Activated CD4-positive, alpha-beta T cell treated with anti-CD3 and anti-CD28 coated beads for 36 hours (primary cell): Measurements from ENCODE around the gene S100P. TPM values are rescaled to one million over a fixed set of nuclear protein-coding genes. Genes with fewer than 3 reads are reported as not detected.
A peak's percentile ranks its signal among the peaks of the same experiment; 100 is the strongest.
"Not testable (repeated sequence)": the region's sequence is repeated elsewhere in the genome, so short reads cannot be mapped to it uniquely, and the experiment has no call there.

Experiments used
- ATAC-seq: fragments of 200-7000 bp; cut with Tn5 transposase; one replicate; pipeline ENCODE4 v1.10.0; 2021; ENCODE audit warnings: mild to moderate bottlenecking, moderate library complexity
- CTCF ChIA-PET: fragments of 350-600 bp; sonication (Branson Sonifier 250); formaldehyde crosslinking; loops from one replicate; lab custom pipeline; 2021; ENCODE audit warnings: antibody characterized with exemption; lab: Charles Lee
- POLR2A ChIA-PET: fragments of 350-600 bp; sonication (Branson Sonifier 250); formaldehyde crosslinking; loops from one replicate; lab custom pipeline; 2021; ENCODE audit warnings: antibody characterized with exemption, inconsistent platforms; lab: Charles Lee
- DNase-seq: peaks from one replicate; pipeline ENCODE4 v3.0.0-alpha.2; 2020
- H3K27ac Mint-ChIP-seq: one replicate; pipeline ENCODE4 v1.8.0; 2021; ENCODE audit warnings: mixed read lengths
- H3K27me3 Mint-ChIP-seq: one replicate; pipeline ENCODE4 v1.8.0; 2021; ENCODE audit warnings: mixed read lengths
- H3K36me3 Mint-ChIP-seq: one replicate; pipeline ENCODE4 v1.8.0; 2021; ENCODE audit warnings: low read depth, mixed read lengths
- H3K4me1 Mint-ChIP-seq: one replicate; pipeline ENCODE4 v1.8.0; 2021; ENCODE audit warnings: mixed read lengths
- H3K4me3 Mint-ChIP-seq: one replicate; pipeline ENCODE4 v1.8.0; 2021; ENCODE audit warnings: mild to moderate bottlenecking, moderate library complexity, mixed read lengths
- H3K9me3 Mint-ChIP-seq: one replicate; pipeline ENCODE4 v1.8.0; 2021; ENCODE audit warnings: low read depth, mixed read lengths
- intact Hi-C, 2 experiments: fragments of 100-400 bp; cut with DNase I in 1 of 2; cut with micrococcal nuclease in 1 of 2; formaldehyde crosslinking; loops; one replicate each; pipeline versions ENCODE4 v1.14.2 to v1.15.1; 2022 to 2024; cut with DNase I, micrococcal nuclease
- total RNA-seq, 2 experiments: library from RNA; stranded (reverse); gene quantifications; one replicate each; pipeline ENCODE4 v1.2.3, GENCODE V29; 2021

S100P gene
- total RNA-seq, 2 experiments from 2014 or later: 1.9 to 2.1 TPM

GRCh38 chr4:6673191-6673659, 20.5 kb upstream of the S100P start:
- H3K4me3 Mint-ChIP-seq: peak overlapping the region; percentile 93
- not testable (repeated sequence) for H3K27me3 Mint-ChIP-seq, H3K9me3 Mint-ChIP-seq
- POLR2A ChIA-PET: interaction anchor here (0.6 to 3.9 kb wide), 14 partner anchors 10 to 395 kb away, joined by 3 to 42 read pairs (median 8); partner anchors contain the start of genes GRPEL1, MAN2B2, MRFAP1 and MRFAP1L1
- intact Hi-C loops: loop anchor here (1.0 kb wide), 1 partner anchor 33 kb away; the partner anchor contains the start of gene MRFAP1 (in 2 of the 2)
- H3K4me1 Mint-ChIP-seq: peaks cover 38% of the 10 kb centered on the region
- peak; percentile 72 for DNase-seq
- CTCF ChIA-PET: interaction anchor here (1.0 to 3.6 kb wide), 8 partner anchors 10 to 397 kb away, joined by 4 to 44 read pairs (median 6); partner anchors contain the start of genes MRFAP1 and MRFAP1L1
- ATAC-seq: peak; percentile 37
- peaks cover 34% of the 10 kb centered on the region for H3K36me3 Mint-ChIP-seq
- peak overlapping the region; percentile 99 for H3K27ac Mint-ChIP-seq

DNA sequence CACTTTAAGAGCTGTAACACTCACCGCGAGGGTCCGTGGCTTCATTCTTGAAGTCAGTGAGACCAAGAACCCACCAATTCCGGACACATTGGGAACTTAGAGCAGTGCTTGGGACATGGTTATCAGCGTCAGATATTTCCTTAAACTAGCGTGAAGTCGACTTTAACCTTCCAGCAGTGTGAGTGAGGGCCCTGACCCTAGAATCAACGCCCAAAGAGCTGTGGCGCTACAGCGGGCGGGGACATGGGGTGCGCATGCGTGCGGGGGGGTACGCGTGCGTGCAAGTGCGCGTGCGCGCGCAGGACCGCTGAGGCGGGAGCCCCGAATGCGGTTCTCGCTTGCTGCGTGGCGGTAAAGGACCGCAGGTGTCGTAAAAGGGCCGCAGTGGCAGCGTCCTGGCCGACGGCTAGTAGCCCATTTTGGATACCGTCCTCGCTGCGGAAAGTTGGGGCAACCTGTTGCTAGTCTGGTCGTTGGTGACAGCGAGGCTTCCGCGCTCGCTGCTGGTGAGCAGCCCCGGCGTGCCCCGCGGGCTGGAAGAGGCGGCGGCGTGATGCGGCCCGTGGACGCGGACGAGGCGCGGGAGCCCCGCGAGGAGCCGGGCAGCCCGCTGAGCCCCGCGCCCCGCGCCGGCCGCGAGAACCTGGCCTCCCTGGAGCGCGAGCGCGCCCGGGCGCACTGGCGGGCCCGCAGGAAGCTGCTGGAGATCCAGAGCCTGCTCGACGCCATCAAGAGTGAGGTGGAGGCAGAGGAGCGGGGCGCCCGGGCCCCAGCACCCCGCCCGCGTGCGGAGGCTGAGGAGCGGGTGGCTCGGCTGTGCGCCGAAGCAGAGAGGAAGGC, 19.8 kb upstream of the S100P start:
- Mint-ChIP-seq H3K4me3 (peak overlapping the region; percentile 93), H3K27me3 (no peaks in the 10 kb centered on the region), H3K9me3 (no peaks in the 10 kb centered on the region), H3K4me1 (peaks cover 40% of the 10 kb centered on the region), H3K27ac (peak overlapping the region; percentile 99), H3K36me3 (peaks cover 40% of the 10 kb centered on the region)
- DNase-seq (peak; percentile 96), ATAC-seq (peak; percentile 77)
- intact Hi-C loops: loop anchor here (1.0 to 2.0 kb wide), 12 partner anchors 15 to 394 kb away; partner anchors contain the start of genes BLOC1S4 (in 2 of the 2), MRFAP1 (in 2 of the 2), MRFAP1L1 (in 2 of the 2) and GRPEL1 (in 1 of the 2)
- ChIA-PET CTCF (interaction anchor here (0.7 to 3.6 kb wide), 25 partner anchors 10 to 397 kb away, joined by 3 to 44 read pairs (median 6); partner anchors contain the start of genes BLOC1S4, GRPEL1, MRFAP1 and MRFAP1L1), POLR2A (interaction anchor here (0.5 to 3.9 kb wide), 21 partner anchors 10 to 1282 kb away, joined by 3 to 42 read pairs (median 6); partner anchors contain the start of genes BLOC1S4, GRPEL1, MAN2B2 and MRFAP1)

- Mint-ChIP-seq H3K4me1 (peaks cover 42% of the 10 kb centered on the region), H3K36me3 (peaks cover 45% of the 10 kb centered on the region), H3K27me3 (no peaks in the 10 kb centered on the region)
Measured at GRCh38 chr4:6674500-6675149, 19.1 kb upstream of the S100P start.

GRCh38 chr4:6676722-6677558, 16.7 kb upstream of the S100P start:
- H3K9me3 Mint-ChIP-seq: peaks cover 5% of the 10 kb centered on the region
- ChIA-PET POLR2A (interaction anchor here (1.2 to 3.9 kb wide), 2 partner anchors 13 to 31 kb away, joined by 4 to 42 read pairs; partner anchors contain the start of gene MRFAP1L1), CTCF (interaction anchor here (2.3 to 3.5 kb wide), 5 partner anchors 13 to 196 kb away, joined by 10 to 44 read pairs (median 17); partner anchors contain the start of gene BLOC1S4)
- ATAC-seq (no peak), DNase-seq (no peak)
- H3K27me3 Mint-ChIP-seq: no peaks in the 10 kb centered on the region
- peaks cover 42% of the 10 kb centered on the region for H3K4me1 Mint-ChIP-seq
- intact Hi-C loops: no loop called here
- peak overlapping the region; percentile 93 for H3K4me3 Mint-ChIP-seq
- peaks cover 55% of the 10 kb centered on the region for H3K36me3 Mint-ChIP-seq
- peak overlapping the region; percentile 90 for H3K27ac Mint-ChIP-seq

More at GRCh38 chr4:6674500-6675149, 19.1 kb upstream of the S100P start:
- ChIA-PET CTCF (interaction anchor here (0.6 to 3.6 kb wide), 22 partner anchors 11 to 396 kb away, joined by 3 to 44 read pairs (median 6); partner anchors contain the start of genes BLOC1S4, GRPEL1, MRFAP1 and MRFAP1L1), POLR2A (interaction anchor here (0.5 to 3.9 kb wide), 15 partner anchors 10 to 1281 kb away, joined by 3 to 42 read pairs (median 6); partner anchors contain the start of genes BLOC1S4, MRFAP1, MRFAP1L1 and TBC1D14)
- peaks cover 2% of the 10 kb centered on the region for H3K9me3 Mint-ChIP-seq
- ATAC-seq: peak; percentile 49
- peak overlapping the region; percentile 90 for H3K27ac Mint-ChIP-seq
- peak overlapping the region; percentile 93 for H3K4me3 Mint-ChIP-seq
- peak; percentile 80 for DNase-seq
- intact Hi-C loops: loop anchor here (1.0 to 2.0 kb wide), 11 partner anchors 15 to 394 kb away; partner anchors contain the start of genes BLOC1S4 (in 2 of the 2), MRFAP1L1 (in 2 of the 2), GRPEL1 (in 1 of the 2) and KIAA0232 (in 1 of the 2)

- no peak for DNase-seq
- peaks cover 5% of the 10 kb centered on the region for H3K9me3 Mint-ChIP-seq
- no peaks in the 10 kb centered on the region for H3K27me3 Mint-ChIP-seq
- CTCF ChIA-PET: interaction anchor here (1.0 kb wide), 1 partner anchor 105 kb away, joined by 3 read pairs; no protein-coding TSS in a partner anchor
- no peak for ATAC-seq
- peaks cover 28% of the 10 kb centered on the region for H3K4me1 Mint-ChIP-seq
- H3K36me3 Mint-ChIP-seq: peaks cover 46% of the 10 kb centered on the region
- H3K27ac Mint-ChIP-seq: no peak overlapping the region
- POLR2A ChIA-PET: no interaction called here
- intact Hi-C loops: no loop called here
- H3K4me3 Mint-ChIP-seq: no peak overlapping the region
Measured at GRCh38 chr4:6680372-6681034, 13.2 kb upstream of the S100P start.

GRCh38 chr4:6681191-6681590, 12.5 kb upstream of the S100P start:
- ATAC-seq: no peak
- intact Hi-C loops: no loop called here

GRCh38 chr4:6682862-6683590, 10.7 kb upstream of the S100P start:
- Mint-ChIP-seq H3K4me3 (no peak overlapping the region), H3K27ac (no peak overlapping the region), H3K4me1 (peaks cover 8% of the 10 kb centered on the region), H3K36me3 (peaks cover 24% of the 10 kb centered on the region), H3K9me3 (peaks cover 5% of the 10 kb centered on the region), H3K27me3 (no peaks in the 10 kb centered on the region)
- intact Hi-C loops: no loop called here
- DNase-seq: no peak
- POLR2A ChIA-PET: no interaction called here
- CTCF ChIA-PET: interaction anchor here (1.2 kb wide), 1 partner anchor 191 kb away, joined by 3 read pairs; no protein-coding TSS in a partner anchor
- ATAC-seq: no peak

More at GRCh38 chr4:6681191-6681590, 12.5 kb upstream of the S100P start:
- ChIA-PET CTCF (interaction anchor here (1.0 to 1.2 kb wide), 2 partner anchors 10 to 104 kb away, joined by 3 read pairs; no protein-coding TSS in a partner anchor), POLR2A (no interaction called here)
- Mint-ChIP-seq H3K36me3 (peaks cover 40% of the 10 kb centered on the region), H3K4me1 (peaks cover 21% of the 10 kb centered on the region), H3K27ac (no peak overlapping the region), H3K9me3 (peaks cover 5% of the 10 kb centered on the region), H3K27me3 (no peaks in the 10 kb centered on the region), H3K4me3 (no peak overlapping the region)
- DNase-seq: no peak

GRCh38 chr4:6684656-6685055, 9.0 kb upstream of the S100P start:
- no peak for DNase-seq
- CTCF ChIA-PET: no interaction called here
- Mint-ChIP-seq H3K4me3 (no peak overlapping the region), H3K4me1 (peaks cover 20% of the 10 kb centered on the region), H3K27me3 (no peaks in the 10 kb centered on the region), H3K9me3 (peaks cover 3% of the 10 kb centered on the region), H3K27ac (no peak overlapping the region), H3K36me3 (peaks cover 11% of the 10 kb centered on the region)
- ATAC-seq: no peak
- POLR2A ChIA-PET: interaction anchor here (0.5 kb wide), 1 partner anchor 10 kb away, joined by 3 read pairs; no protein-coding TSS in a partner anchor
- intact Hi-C loops: no loop called here

DNA sequence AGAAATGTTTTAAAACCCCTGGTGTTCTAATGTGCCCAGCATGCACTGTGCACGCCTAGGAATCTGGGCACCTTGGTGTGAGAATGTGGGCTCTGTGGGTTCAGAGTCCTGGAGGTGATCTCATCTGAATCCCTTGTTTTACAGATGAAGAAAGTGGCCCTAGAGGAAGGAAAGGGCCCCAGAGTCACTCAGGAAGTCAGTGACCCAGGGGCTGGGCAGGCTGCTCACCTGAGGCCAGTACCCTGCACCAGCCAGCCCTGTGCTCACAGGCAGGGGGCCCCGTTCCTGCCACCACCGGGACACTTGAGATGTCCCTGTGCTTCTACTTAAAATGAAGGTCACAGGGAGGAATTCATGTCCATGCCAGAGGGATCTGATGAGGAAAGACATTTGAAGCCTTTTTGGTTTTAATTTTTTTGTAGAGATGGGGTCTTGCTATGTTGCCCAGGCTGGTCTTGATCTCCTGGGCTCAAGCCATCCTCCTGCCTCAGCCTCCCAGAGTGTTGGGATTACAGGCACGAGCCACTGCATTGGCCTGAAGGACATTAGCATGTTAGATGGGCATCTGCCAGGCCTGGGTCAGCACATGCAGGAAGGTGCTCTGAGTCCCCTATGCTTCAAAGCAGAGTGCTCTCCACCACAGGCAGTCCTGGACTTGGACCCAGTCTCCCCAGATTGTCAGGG, 7.4 kb upstream of the S100P start:
- Mint-ChIP-seq H3K36me3 (peaks cover 1% of the 10 kb centered on the region), H3K4me3 (no peak overlapping the region), H3K9me3 (no peaks in the 10 kb centered on the region), H3K4me1 (peaks cover 36% of the 10 kb centered on the region), H3K27me3 (no peaks in the 10 kb centered on the region), H3K27ac (no peak overlapping the region)
- ChIA-PET POLR2A (no interaction called here), CTCF (interaction anchor here (0.6 to 1.0 kb wide), 2 partner anchors 22 to 41 kb away, joined by 3 read pairs; no protein-coding TSS in a partner anchor)
- intact Hi-C loops: no loop called here
- ATAC-seq: no peak
- no peak for DNase-seq
